SIG-M5 treated with dmso at 0.1 percent for 504 hours (cell line): ENCODE measurements around the gene COLQ.
A peak's percentile ranks its signal among the peaks of the same experiment; 100 is the strongest.
"Not testable (repeated sequence)": the region's sequence is repeated elsewhere in the genome, so short reads cannot be mapped to it uniquely, and the experiment has no call there.

Source experiments
- DNase-seq: peaks from one replicate; lab custom pipeline; 2025; ENCODE audit not compliant: unreplicated experiment; lab: John Stamatoyannopoulos, UW

Gene COLQ

GRCh38 chr3:15458212-15458780 is 63.2 kb downstream of the COLQ start:
- DNase-seq: peak; percentile 46

GRCh38 chr3:15456915-15457314 is 64.6 kb downstream of the COLQ start:
- DNase-seq: not testable (repeated sequence)

- no peak for DNase-seq
Observed at GRCh38 chr3:15456321-15456720, 65.2 kb downstream of the COLQ start.

GRCh38 chr3:15455756-15456155 is 65.8 kb downstream of the COLQ start:
- DNase-seq: no peak

- DNase-seq: no peak
Observed at GRCh38 chr3:15454965-15455364, 66.5 kb downstream of the COLQ start.

- DNase-seq: no peak
Observed at GRCh38 chr3:15453991-15454625, 67.4 kb downstream of the COLQ start.

- DNase-seq: no peak
Observed at GRCh38 chr3:15453501-15453900, 68.0 kb downstream of the COLQ start.

GRCh38 chr3:15452961-15453360 is 68.5 kb downstream of the COLQ start:
- DNase-seq: no peak

GRCh38 chr3:15452156-15452555 is 69.3 kb downstream of the COLQ start:
- DNase-seq: no peak

- DNase-seq: no peak
Observed at GRCh38 chr3:15451216-15452113, 70.0 kb downstream of the COLQ start.

GRCh38 chr3:15450438-15451215 is 70.9 kb downstream of the COLQ start:
- DNase-seq: no peak

GRCh38 chr3:15449489-15450224 is 71.8 kb downstream of the COLQ start:
- no peak for DNase-seq

GRCh38 chr3:15443826-15444524 is 77.5 kb downstream of the COLQ start:
- no peak for DNase-seq

- no peak for DNase-seq
Observed at GRCh38 chr3:15440891-15441290, 80.6 kb downstream of the COLQ start.

GRCh38 chr3:15439476-15439875 is 82.0 kb downstream of the COLQ start:
- DNase-seq: no peak

- peak; percentile 11 for DNase-seq
Observed at GRCh38 chr3:15438983-15439382, 82.5 kb downstream of the COLQ start.

GRCh38 chr3:15436246-15436645 is 85.3 kb downstream of the COLQ start:
- no peak for DNase-seq

- no peak for DNase-seq
Observed at GRCh38 chr3:15434756-15435155, 86.8 kb downstream of the COLQ start.

- no peak for DNase-seq
Observed at GRCh38 chr3:15433531-15433930, 88.0 kb downstream of the COLQ start.

- DNase-seq: no peak
Observed at GRCh38 chr3:15431256-15431837, 90.2 kb downstream of the COLQ start.
